HG02571 (cell line): ENCODE results near the gene TLL2.

Experiments used
- ATAC-seq: cut with Tn5 transposase; IDR thresholded peaks from one replicate; pipeline ENCODE4 v1.9.1; 2021; ENCODE audit warnings: mild to moderate bottlenecking, moderate library complexity; ENCODE audit not compliant: unreplicated experiment

The TLL2 gene

GRCh38 chr10:96431211-96431970 is 82.3 kb downstream of the TLL2 start:
- ATAC-seq, result no peak

- ATAC-seq, result no peak
Observed at GRCh38 chr10:96427291-96427690, 86.4 kb downstream of the TLL2 start.

GRCh38 chr10:96422525-96422924 is 91.2 kb downstream of the TLL2 start:
- no peak for ATAC-seq

GRCh38 chr10:96421995-96422394 is 91.7 kb downstream of the TLL2 start:
- no peak for ATAC-seq

GRCh38 chr10:96420228-96421009 is 93.3 kb downstream of the TLL2 start:
- ATAC-seq, result no peak

GRCh38 chr10:96419351-96419750 is 94.4 kb downstream of the TLL2 start:
- ATAC-seq, result no peak

- no peak for ATAC-seq
Observed at GRCh38 chr10:96418582-96418981, 95.1 kb downstream of the TLL2 start.

- ATAC-seq, result no peak
Observed at GRCh38 chr10:96417441-96417840, 96.3 kb downstream of the TLL2 start.

GRCh38 chr10:96416643-96417042 is 97.1 kb downstream of the TLL2 start:
- no peak for ATAC-seq

GRCh38 chr10:96415891-96416554 is 97.7 kb downstream of the TLL2 start:
- no peak for ATAC-seq

GRCh38 chr10:96415150-96415890 is 98.4 kb downstream of the TLL2 start:
- no peak for ATAC-seq

GRCh38 chr10:96414303-96414702 is 99.4 kb downstream of the TLL2 start:
- ATAC-seq, result no peak

- no peak for ATAC-seq
Observed at GRCh38 chr10:96413151-96413787, 100.5 kb downstream of the TLL2 start.

GRCh38 chr10:96411716-96412320 is 101.9 kb downstream of the TLL2 start:
- ATAC-seq, result no peak

- no peak for ATAC-seq
Observed at GRCh38 chr10:96410296-96410695, 103.4 kb downstream of the TLL2 start.

- no peak for ATAC-seq
Observed at GRCh38 chr10:96408201-96408600, 105.5 kb downstream of the TLL2 start.

GRCh38 chr10:96407560-96408069 is 106.1 kb downstream of the TLL2 start:
- no peak for ATAC-seq

GRCh38 chr10:96406091-96406490 is 107.6 kb downstream of the TLL2 start:
- ATAC-seq, result no peak

GRCh38 chr10:96402417-96403305 is 111.1 kb downstream of the TLL2 start:
- no peak for ATAC-seq
